ENCODE results near the gene LITAF.

GRCh38 chr16:11581678-11582077 is 5.0 kb downstream of the LITAF start:
- no peak for TF ChIP-seq POLR2AphosphoS5 (IDR thresholded peaks at IDR 0.05; ENCODE audit: low read depth, low read length)
- TF ChIP-seq POLR2A (IDR thresholded peaks at IDR 0.05; ENCODE audit: low read depth, low read length): no peak
- TF ChIP-seq TAF1 (IDR thresholded peaks at IDR 0.05; ENCODE audit: low read depth, low read length): no peak
- TF ChIP-seq PAX5 (IDR thresholded peaks at IDR 0.05; ENCODE audit: insufficient read depth, low read length, severe bottlenecking): no peak
- no peak for TF ChIP-seq POU2F2 (IDR thresholded peaks at IDR 0.05; ENCODE audit: low read depth, low read length)

All from GM12891 (cell line).